ENCODE data around the gene SPOCD1. TPM values are rescaled to one million over a fixed set of nuclear protein-coding genes. Genes with fewer than 3 reads are reported as not detected.
A peak's percentile ranks its signal among the peaks of the same experiment; 100 is the strongest.

The SPOCD1 gene
- polyA plus RNA-seq, 2 of the 4 experiments (the other 2 are of a cell fraction) = 0.98 to 4.8 TPM

DNA sequence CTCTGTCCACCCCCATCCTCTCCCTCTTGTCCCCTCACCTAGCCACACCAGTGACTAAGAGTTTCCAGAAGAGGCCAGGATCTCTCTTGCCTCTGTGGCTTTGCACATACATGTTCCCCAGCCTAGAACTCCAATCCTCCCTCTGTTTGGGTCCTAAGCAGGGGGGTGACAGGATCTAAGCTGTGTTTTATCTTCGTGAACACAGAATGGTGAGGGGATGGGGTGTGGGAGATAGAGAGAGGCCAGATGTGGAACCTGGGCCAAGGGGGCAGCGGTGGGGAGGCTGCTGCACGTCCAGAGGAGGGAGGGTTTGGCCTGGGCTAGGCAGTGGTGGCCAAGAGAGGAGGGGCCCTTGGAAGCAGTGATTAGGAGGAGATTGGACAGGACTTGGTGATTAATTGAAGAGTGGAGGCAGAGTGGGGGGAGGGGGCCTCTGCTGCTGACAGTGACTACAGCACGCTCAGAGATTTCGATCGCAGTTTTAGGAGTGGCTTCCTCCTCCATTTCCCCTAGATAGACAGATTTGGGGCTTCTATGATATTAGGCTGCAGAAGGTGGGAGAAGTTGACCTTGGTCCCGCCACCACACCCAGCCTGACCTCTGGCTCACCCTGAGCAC, 34.6 kb downstream of the SPOCD1 start:
- Histone ChIP-seq H3K4me2 (no peak overlapping the region), H3K4me3 (no peak overlapping the region), H3K4me1 (peaks cover 6% of the 10 kb centered on the region; the same call in 2 of the 3 replicates), H3K27ac (peak overlapping the region in 1 of 2 experiments; percentile 58; a peak in 2 of 6 replicates), H3K9me3 (no peaks in the 10 kb centered on the region)
- TF ChIP-seq, protein P1, sequence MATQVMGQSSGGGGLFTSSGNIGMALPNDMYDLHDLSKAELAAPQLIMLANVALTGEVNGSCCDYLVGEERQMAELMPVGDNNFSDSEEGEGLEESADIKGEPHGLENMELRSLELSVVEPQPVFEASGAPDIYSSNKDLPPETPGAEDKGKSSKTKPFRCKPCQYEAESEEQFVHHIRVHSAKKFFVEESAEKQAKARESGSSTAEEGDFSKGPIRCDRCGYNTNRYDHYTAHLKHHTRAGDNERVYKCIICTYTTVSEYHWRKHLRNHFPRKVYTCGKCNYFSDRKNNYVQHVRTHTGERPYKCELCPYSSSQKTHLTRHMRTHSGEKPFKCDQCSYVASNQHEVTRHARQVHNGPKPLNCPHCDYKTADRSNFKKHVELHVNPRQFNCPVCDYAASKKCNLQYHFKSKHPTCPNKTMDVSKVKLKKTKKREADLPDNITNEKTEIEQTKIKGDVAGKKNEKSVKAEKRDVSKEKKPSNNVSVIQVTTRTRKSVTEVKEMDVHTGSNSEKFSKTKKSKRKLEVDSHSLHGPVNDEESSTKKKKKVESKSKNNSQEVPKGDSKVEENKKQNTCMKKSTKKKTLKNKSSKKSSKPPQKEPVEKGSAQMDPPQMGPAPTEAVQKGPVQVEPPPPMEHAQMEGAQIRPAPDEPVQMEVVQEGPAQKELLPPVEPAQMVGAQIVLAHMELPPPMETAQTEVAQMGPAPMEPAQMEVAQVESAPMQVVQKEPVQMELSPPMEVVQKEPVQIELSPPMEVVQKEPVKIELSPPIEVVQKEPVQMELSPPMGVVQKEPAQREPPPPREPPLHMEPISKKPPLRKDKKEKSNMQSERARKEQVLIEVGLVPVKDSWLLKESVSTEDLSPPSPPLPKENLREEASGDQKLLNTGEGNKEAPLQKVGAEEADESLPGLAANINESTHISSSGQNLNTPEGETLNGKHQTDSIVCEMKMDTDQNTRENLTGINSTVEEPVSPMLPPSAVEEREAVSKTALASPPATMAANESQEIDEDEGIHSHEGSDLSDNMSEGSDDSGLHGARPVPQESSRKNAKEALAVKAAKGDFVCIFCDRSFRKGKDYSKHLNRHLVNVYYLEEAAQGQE (IDR thresholded peaks at IDR 0.05) = no peak
- TF ChIP-seq TFCP2L1 (CRISPR knock-in tag; IDR thresholded peaks at IDR 0.05) (no peak), BHLHE40 (IDR thresholded peaks at IDR 0.05; ENCODE audit: low read depth, low read length) (no peak), TP53 (CRISPR knock-in tag; IDR thresholded peaks at IDR 0.05) (no peak), ZFP36 (IDR thresholded peaks at IDR 0.05; ENCODE audit: borderline replicate concordance, partially characterized antibody) (no peak), ZC3H11A (IDR thresholded peaks at IDR 0.05) (no peak), RCOR1 (IDR thresholded peaks at IDR 0.05; ENCODE audit: low read depth, low read length) (no peak), EP300 (IDR thresholded peaks at IDR 0.05) (no peak), CBX8 (IDR thresholded peaks at IDR 0.05) (no peak)
- TF ChIP-seq, protein P2, sequence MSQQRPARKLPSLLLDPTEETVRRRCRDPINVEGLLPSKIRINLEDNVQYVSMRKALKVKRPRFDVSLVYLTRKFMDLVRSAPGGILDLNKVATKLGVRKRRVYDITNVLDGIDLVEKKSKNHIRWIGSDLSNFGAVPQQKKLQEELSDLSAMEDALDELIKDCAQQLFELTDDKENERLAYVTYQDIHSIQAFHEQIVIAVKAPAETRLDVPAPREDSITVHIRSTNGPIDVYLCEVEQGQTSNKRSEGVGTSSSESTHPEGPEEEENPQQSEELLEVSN (IDR thresholded peaks at IDR 0.05; ENCODE audit: borderline replicate concordance, low read depth) = no peak
- TF ChIP-seq, protein P3, sequence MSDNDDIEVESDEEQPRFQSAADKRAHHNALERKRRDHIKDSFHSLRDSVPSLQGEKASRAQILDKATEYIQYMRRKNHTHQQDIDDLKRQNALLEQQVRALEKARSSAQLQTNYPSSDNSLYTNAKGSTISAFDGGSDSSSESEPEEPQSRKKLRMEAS (IDR thresholded peaks at IDR 0.05) = no peak
- CTCF ChIA-PET = interaction anchor here (18.6 kb wide), 1 partner anchor 17 kb away, joined by 242 read pairs; the partner anchor contains the start of gene ADGRB2
- no peak for DNase-seq (ENCODE audit: low read depth in 1 of 2, low spot score in 1 of 2)
- no peak for FAIRE-seq
- WGBS (ENCODE audit: missing lambda C conversion rate) = 93% methylated on average over 7 of the region's 7 CpGs
- POLR2A ChIA-PET = no interaction called here
- ATAC-seq = no peak

DNA sequence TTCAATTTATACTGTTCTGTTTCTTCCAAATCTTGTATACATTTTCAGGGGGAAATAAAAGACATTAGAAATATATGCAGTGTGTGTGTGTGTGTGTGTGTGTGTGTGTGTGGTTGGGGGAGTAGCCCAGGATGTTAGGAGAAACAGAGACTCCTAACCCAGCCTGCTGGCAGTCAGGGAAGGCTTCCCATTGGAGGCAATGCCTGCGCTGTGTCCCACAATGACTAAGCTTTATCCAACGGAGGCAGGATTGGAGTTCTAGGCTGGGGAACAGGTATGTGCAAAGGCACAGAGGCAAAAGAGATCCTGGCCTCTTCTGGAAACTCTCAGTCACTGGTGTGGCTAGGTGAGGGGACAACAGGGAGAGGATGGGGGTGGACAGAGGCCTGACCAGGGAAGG, 35.2 kb downstream of the SPOCD1 start:
- WGBS (ENCODE audit: missing lambda C conversion rate) = 44% methylated on average over 2 of the region's 2 CpGs
- H3K27ac ChIP-seq = peak overlapping the region in 1 of 2 experiments; percentile 58; a peak in 2 of 6 replicates
- CTCF ChIA-PET = interaction anchor here (1.2 to 18.6 kb wide), 3 partner anchors 8 to 118 kb away, joined by 3 to 242 read pairs (median 16); partner anchors contain the start of gene ADGRB2
- no peak for TF ChIP-seq RCOR1 (IDR thresholded peaks at IDR 0.05; ENCODE audit: low read depth, low read length)
- TF ChIP-seq ZFP36 (IDR thresholded peaks at IDR 0.05; ENCODE audit: borderline replicate concordance, partially characterized antibody) = peak; percentile 51
- no peak for TF ChIP-seq TP53 (CRISPR knock-in tag; IDR thresholded peaks at IDR 0.05)
- TF ChIP-seq, protein P4, sequence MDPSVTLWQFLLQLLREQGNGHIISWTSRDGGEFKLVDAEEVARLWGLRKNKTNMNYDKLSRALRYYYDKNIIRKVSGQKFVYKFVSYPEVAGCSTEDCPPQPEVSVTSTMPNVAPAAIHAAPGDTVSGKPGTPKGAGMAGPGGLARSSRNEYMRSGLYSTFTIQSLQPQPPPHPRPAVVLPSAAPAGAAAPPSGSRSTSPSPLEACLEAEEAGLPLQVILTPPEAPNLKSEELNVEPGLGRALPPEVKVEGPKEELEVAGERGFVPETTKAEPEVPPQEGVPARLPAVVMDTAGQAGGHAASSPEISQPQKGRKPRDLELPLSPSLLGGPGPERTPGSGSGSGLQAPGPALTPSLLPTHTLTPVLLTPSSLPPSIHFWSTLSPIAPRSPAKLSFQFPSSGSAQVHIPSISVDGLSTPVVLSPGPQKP (IDR thresholded peaks at IDR 0.05; ENCODE audit: low read depth, low read length) = no peak
- POLR2A ChIA-PET = no interaction called here
- H3K9me3 ChIP-seq = no peaks in the 10 kb centered on the region
- no peak overlapping the region for H3K4me3 ChIP-seq
- H3K4me1 ChIP-seq = peaks cover 6% of the 10 kb centered on the region; the same call in 2 of the 3 replicates
- H3K4me2 ChIP-seq = no peak overlapping the region
- FAIRE-seq (no peak), ATAC-seq (peak in 1 of 2 experiments; percentile 26; a peak in 2 of 6 replicates), DNase-seq (ENCODE audit: low read depth in 1 of 2, low spot score in 1 of 2) (no peak)

DNA sequence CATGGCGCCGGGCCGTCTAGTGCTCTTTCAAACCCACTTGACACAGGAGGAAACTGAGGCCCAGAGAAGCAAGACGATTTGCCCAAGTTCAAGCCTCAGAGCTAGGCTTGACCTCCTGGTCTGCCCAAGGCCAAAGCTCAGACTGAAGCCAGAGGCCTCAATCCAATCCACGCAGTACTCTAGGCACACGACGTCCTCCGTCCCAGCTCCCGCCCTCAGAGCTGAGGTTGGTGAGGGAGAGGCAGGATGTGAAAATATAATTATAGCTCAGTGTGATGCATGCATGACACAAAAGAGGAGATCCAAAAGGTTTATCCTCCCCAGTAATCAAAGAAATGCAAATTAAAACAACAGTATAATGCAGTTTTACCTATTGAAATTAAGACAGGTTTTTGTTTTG, 36.1 kb downstream of the SPOCD1 start:
- H3K27ac ChIP-seq = no peak overlapping the region
- no peak for ATAC-seq
- peaks cover 6% of the 10 kb centered on the region; the same call in 2 of the 3 replicates for H3K4me1 ChIP-seq
- 92% methylated on average over 9 of the region's 9 CpGs for WGBS (ENCODE audit: missing lambda C conversion rate)
- no peaks in the 10 kb centered on the region for H3K9me3 ChIP-seq
- no peak overlapping the region for H3K4me2 ChIP-seq
- FAIRE-seq = no peak
- CTCF ChIA-PET = interaction anchor here (1.2 to 18.6 kb wide), 5 partner anchors 9 to 117 kb away, joined by 3 to 242 read pairs (median 6); partner anchors contain the start of gene ADGRB2
- H3K4me3 ChIP-seq = no peak overlapping the region
- no peak for DNase-seq (ENCODE audit: low read depth in 1 of 2, low spot score in 1 of 2)
- POLR2A ChIA-PET = no interaction called here
- TF ChIP-seq PHF8 (IDR thresholded peaks at IDR 0.05; ENCODE audit: borderline replicate concordance, low read depth) (no peak), CEBPB (IDR thresholded peaks at IDR 0.05) (no peak)
- TF ChIP-seq, protein P4 (IDR thresholded peaks at IDR 0.05; ENCODE audit: low read depth, low read length) = no peak
